GM12865 (cell line): ENCODE measurements around the gene RAB40C.

Experiments
- DNase-seq: peaks from one replicate; pipeline ENCODE4 v3.0.0; 2010; ENCODE audit warnings: low read depth
- H3K4me3 ChIP-seq: 2 replicates; pipeline ENCODE4 v1.5.1; 2011; ENCODE audit warnings: mild to moderate bottlenecking, low read depth, low read length, control low read depth
- CTCF ChIP-seq: IDR thresholded peaks from 2 replicates; pipeline ENCODE4 v1.5.1; 2011; ENCODE audit warnings: low read length, control low read depth, low read depth, inconsistent platforms; ENCODE audit not compliant: insufficient read depth; ENCODE audit errors: missing control alignments

The RAB40C gene

GRCh38 chr16:582218-582613, 7.7 kb upstream of the RAB40C start:
- DNase-seq: no peak
- H3K4me3 ChIP-seq: no peak overlapping the region
- no peak for TF ChIP-seq CTCF

- DNase-seq: no peak
- TF ChIP-seq CTCF: no peak
- H3K4me3 ChIP-seq: no peak overlapping the region
Observed at GRCh38 chr16:582614-583331, 7.1 kb upstream of the RAB40C start.

GRCh38 chr16:583470-583814, 6.4 kb upstream of the RAB40C start:
- H3K4me3 ChIP-seq: no peak overlapping the region
- no peak for DNase-seq
- no peak for TF ChIP-seq CTCF

- no peak for DNase-seq
- H3K4me3 ChIP-seq: no peak overlapping the region
- TF ChIP-seq CTCF: no peak
Observed at GRCh38 chr16:583815-584591, 5.9 kb upstream of the RAB40C start.

GRCh38 chr16:585351-585750, 4.5 kb upstream of the RAB40C start:
- H3K4me3 ChIP-seq: no peak overlapping the region
- no peak for DNase-seq

GRCh38 chr16:586047-586644, 3.7 kb upstream of the RAB40C start:
- H3K4me3 ChIP-seq: no peak overlapping the region
- DNase-seq: no peak
- no peak for TF ChIP-seq CTCF

More at GRCh38 chr16:585351-585750, 4.5 kb upstream of the RAB40C start:
- no peak for TF ChIP-seq CTCF
